CD4-positive, alpha-beta memory T cell (primary cell): Measurements from ENCODE around the gene OTOA. TPM values are rescaled to one million over a fixed set of nuclear protein-coding genes. Genes with fewer than 3 reads are reported as not detected.
A peak's percentile ranks its signal among the peaks of the same experiment; 100 is the strongest.

ENCODE experiments used
- CTCF ChIA-PET: fragments of 350-600 bp; sonication (Branson Sonifier 250); formaldehyde crosslinking; loops from one replicate; lab custom pipeline; 2021; ENCODE audit warnings: inconsistent platforms; ENCODE audit not compliant: partially characterized antibody; lab: Charles Lee
- POLR2A ChIA-PET: fragments of 350-600 bp; sonication (Branson Sonifier 250); formaldehyde crosslinking; loops from one replicate; lab custom pipeline; 2021; ENCODE audit not compliant: partially characterized antibody; lab: Charles Lee
- DNase-seq, 5 donors: peaks; one replicate each; pipeline versions ENCODE4 v3.0.0 to v3.0.0-alpha.2; 2020 to 2022; ENCODE audit warnings: mixed read lengths in 1 of 5
- H3K27ac ChIP-seq: one replicate; pipeline ENCODE4 v1.7.0; 2013; ENCODE audit warnings: low read depth, low read length
- H3K27me3 ChIP-seq: 2 replicates; pipeline ENCODE4 v1.7.0; 2013; ENCODE audit warnings: mild to moderate bottlenecking, low read length, moderate library complexity; ENCODE audit not compliant: insufficient read depth
- H3K36me3 ChIP-seq: 2 replicates; pipeline ENCODE4 v1.7.0; 2013; ENCODE audit warnings: mild to moderate bottlenecking, low read length, moderate library complexity; ENCODE audit not compliant: insufficient read depth
- H3K4me1 ChIP-seq: 2 replicates; pipeline ENCODE4 v1.7.0; 2013; ENCODE audit warnings: mild to moderate bottlenecking, low read length, moderate library complexity; ENCODE audit not compliant: insufficient read depth
- H3K4me3 ChIP-seq, 2 donors: one replicate each; pipeline ENCODE4 v1.7.0; 2013; ENCODE audit warnings: low read length in 2 of 2, mild to moderate bottlenecking in 1 of 2
- H3K9me3 ChIP-seq, 2 donors: one replicate each; pipeline ENCODE4 v1.7.0; 2013; ENCODE audit warnings: low read length in 2 of 2, control low read depth in 1 of 2; ENCODE audit not compliant: control insufficient read depth in 1 of 2
- H3K27ac Mint-ChIP-seq, 7 donors: one replicate each; pipeline ENCODE4 v1.8.0; 2020 to 2021; ENCODE audit warnings: mixed read lengths in 7 of 7, mild to moderate bottlenecking in 6 of 7, inconsistent platforms in 3 of 7, moderate library complexity in 3 of 7
- H3K27me3 Mint-ChIP-seq, 2 donors: one replicate each; pipeline ENCODE4 v1.8.0; 2020 to 2021; ENCODE audit warnings: mixed read lengths in 2 of 2
- H3K36me3 Mint-ChIP-seq, 2 donors: one replicate each; pipeline ENCODE4 v1.8.0; 2020 to 2021; ENCODE audit warnings: mixed read lengths in 2 of 2, inconsistent platforms in 1 of 2, mild to moderate bottlenecking in 1 of 2
- H3K4me1 Mint-ChIP-seq, 4 donors: one replicate each; pipeline ENCODE4 v1.8.0; 2020 to 2021; ENCODE audit warnings: mixed read lengths in 4 of 4, mild to moderate bottlenecking in 1 of 4
- H3K4me3 Mint-ChIP-seq, 8 donors: one replicate each; pipeline ENCODE4 v1.8.0; 2020 to 2021; ENCODE audit warnings: mixed read lengths in 8 of 8, mild to moderate bottlenecking in 7 of 8, moderate library complexity in 6 of 8, inconsistent platforms in 3 of 8
- H3K9me3 Mint-ChIP-seq, 8 donors: one replicate each; pipeline ENCODE4 v1.8.0; 2020 to 2021; ENCODE audit warnings: mixed read lengths in 8 of 8, mild to moderate bottlenecking in 5 of 8, inconsistent platforms in 3 of 8, moderate library complexity in 1 of 8
- intact Hi-C: fragments of 100-400 bp; cut with micrococcal nuclease; formaldehyde crosslinking; loops from one replicate; pipeline ENCODE4 v1.15.1; 2023
- polyA plus RNA-seq, 2 donors: library from polyadenylated mRNA; unstranded; fragments of 300-500 nt; fragmentation: Illumina TruSeq; gene quantifications; one replicate each; pipeline ENCODE4 v1.2.3, GENCODE V29; 2021
- total RNA-seq, 2 experiments: library from RNA; stranded (reverse); gene quantifications; one replicate each; pipeline ENCODE4 v1.2.3, GENCODE V29; 2021

OTOA gene
- under 1 TPM; 0.11 to 0.17 TPM for total RNA-seq
- not detected for polyA plus RNA-seq

GRCh38 chr16:21663889-21664647 lies at the start of gene OTOA:
OTOA (plus strand) TSS chr16:21663968; CDS start chr16:21678515, 14,547 bp downstream.
- Histone ChIP-seq H3K36me3 (no peaks in the 10 kb centered on the region), H3K27ac (no peak within 1 kb of the TSS), H3K27me3 (no peaks in the 10 kb centered on the region), H3K9me3 (no peaks in the 10 kb centered on the region), H3K4me3 (peak within 1 kb of the TSS in 1 of 2 donors; percentile 28), H3K4me1 (peaks cover 25% of the 10 kb centered on the region)
- Mint-ChIP-seq H3K4me1 (peaks cover 13 to 38% (median 20%) of the 10 kb centered on the region in 4 donors), H3K27ac (peak within 1 kb of the TSS in 5 of 7 donors; percentile 53 to 74 (median 57)), H3K4me3 (peak within 1 kb of the TSS; percentile 52 to 83 (median 72)), H3K36me3 (no peaks in the 10 kb centered on the region), H3K27me3 (peaks cover 0 to 1% of the 10 kb centered on the region in 2 donors), H3K9me3 (no peaks in the 10 kb centered on the region)
- intact Hi-C loops, result loop anchor here (2.0 kb wide), 1 partner anchor 39 kb away; no protein-coding TSS in a partner anchor
- DNase-seq, result peak in 3 of 5 donors; percentile 17 to 36 (median 17)
- ChIA-PET POLR2A (interaction anchor here (1.2 kb wide), 1 partner anchor 16 kb away, joined by 3 read pairs; no protein-coding TSS in a partner anchor), CTCF (interaction anchor here (0.9 to 1.2 kb wide), 4 partner anchors 14 to 43 kb away, joined by 3 to 4 read pairs (median 3); no protein-coding TSS in a partner anchor)

GRCh38 chr16:21614896-21615295 lies 48.9 kb upstream of the OTOA start:
- Histone ChIP-seq H3K4me1 (peaks cover 43% of the 10 kb centered on the region), H3K9me3 (no peaks in the 10 kb centered on the region), H3K27ac (no peak overlapping the region), H3K36me3 (no peaks in the 10 kb centered on the region), H3K4me3 (no peak overlapping the region), H3K27me3 (no peaks in the 10 kb centered on the region)
- no peak for DNase-seq
- no peaks in the 10 kb centered on the region for H3K27me3 Mint-ChIP-seq
- H3K4me1 Mint-ChIP-seq, result peaks cover 43 to 76% (median 63%) of the 10 kb centered on the region in 4 donors
- peaks cover 33 to 42% of the 10 kb centered on the region in 2 donors for H3K36me3 Mint-ChIP-seq
- no peak overlapping the region for H3K27ac Mint-ChIP-seq
- CTCF ChIA-PET, result interaction anchor here (1.2 to 2.6 kb wide), 3 partner anchors 10 to 94 kb away, joined by 3 to 6 read pairs (median 3); no protein-coding TSS in a partner anchor
- POLR2A ChIA-PET, result no interaction called here
- no peaks in the 10 kb centered on the region for H3K9me3 Mint-ChIP-seq
- intact Hi-C loops, result no loop called here
- H3K4me3 Mint-ChIP-seq, result peak overlapping the region in 2 of 8 donors; percentile 16 to 39

- no peaks in the 10 kb centered on the region for H3K36me3 ChIP-seq
- intact Hi-C loops, result no loop called here
- H3K4me3 ChIP-seq, result no peak overlapping the region
- no peak for DNase-seq
- H3K27me3 Mint-ChIP-seq, result no peaks in the 10 kb centered on the region
- peaks cover 38% of the 10 kb centered on the region for H3K4me1 ChIP-seq
- H3K27ac Mint-ChIP-seq, result peak overlapping the region in 1 of 7 donors; percentile 65
- no peaks in the 10 kb centered on the region for H3K27me3 ChIP-seq
- peaks cover 32 to 46% of the 10 kb centered on the region in 2 donors for H3K36me3 Mint-ChIP-seq
- H3K27ac ChIP-seq, result no peak overlapping the region
- H3K4me3 Mint-ChIP-seq, result no peak overlapping the region
- H3K9me3 ChIP-seq, result no peaks in the 10 kb centered on the region
- POLR2A ChIA-PET, result no interaction called here
- H3K9me3 Mint-ChIP-seq, result no peaks in the 10 kb centered on the region
- H3K4me1 Mint-ChIP-seq, result peaks cover 32 to 77% (median 54%) of the 10 kb centered on the region in 4 donors
- CTCF ChIA-PET, result no interaction called here
Observed at GRCh38 chr16:21617607-21618006, 46.2 kb upstream of the OTOA start.

GRCh38 chr16:21618281-21618680 lies 45.5 kb upstream of the OTOA start:
- no peak overlapping the region for H3K4me3 Mint-ChIP-seq
- peaks cover 28 to 48% of the 10 kb centered on the region in 2 donors for H3K36me3 Mint-ChIP-seq
- H3K27ac Mint-ChIP-seq, result no peak overlapping the region

GRCh38 chr16:21619765-21620425 lies 43.9 kb upstream of the OTOA start:
- H3K27ac ChIP-seq, result no peak overlapping the region
- CTCF ChIA-PET, result interaction anchor here (3.5 kb wide), 1 partner anchor 20 kb away, joined by 15 read pairs; no protein-coding TSS in a partner anchor
- H3K36me3 ChIP-seq, result peaks cover 3% of the 10 kb centered on the region

More at GRCh38 chr16:21618281-21618680, 45.5 kb upstream of the OTOA start:
- H3K4me3 ChIP-seq, result no peak overlapping the region
- intact Hi-C loops, result no loop called here
- no peaks in the 10 kb centered on the region for H3K36me3 ChIP-seq
- CTCF ChIA-PET, result no interaction called here
- no peaks in the 10 kb centered on the region for H3K9me3 ChIP-seq
- H3K27ac ChIP-seq, result no peak overlapping the region
- no peaks in the 10 kb centered on the region for H3K9me3 Mint-ChIP-seq
- peaks cover 38% of the 10 kb centered on the region for H3K4me1 ChIP-seq
- H3K27me3 Mint-ChIP-seq, result no peaks in the 10 kb centered on the region
- DNase-seq, result no peak
- H3K4me1 Mint-ChIP-seq, result peaks cover 31 to 81% (median 52%) of the 10 kb centered on the region in 4 donors
- no peaks in the 10 kb centered on the region for H3K27me3 ChIP-seq
- POLR2A ChIA-PET, result interaction anchor here (0.6 kb wide), 1 partner anchor 22 kb away, joined by 3 read pairs; no protein-coding TSS in a partner anchor

GRCh38 chr16:21620592-21620991 lies 43.2 kb upstream of the OTOA start:
- CTCF ChIA-PET, result interaction anchor here (2.7 to 3.5 kb wide), 2 partner anchors 19 to 37 kb away, joined by 7 to 15 read pairs; no protein-coding TSS in a partner anchor
- peak overlapping the region in 3 of 8 donors; percentile 54 to 73 (median 57) for H3K4me3 Mint-ChIP-seq
- H3K27ac Mint-ChIP-seq, result peak overlapping the region in 5 of 7 donors; percentile 21 to 90 (median 79)
- H3K27me3 Mint-ChIP-seq, result no peaks in the 10 kb centered on the region
- POLR2A ChIA-PET, result interaction anchor here (1.0 to 3.2 kb wide), 7 partner anchors 12 to 37 kb away, joined by 3 to 14 read pairs (median 8); partner anchors contain the start of gene METTL9
- intact Hi-C loops, result no loop called here
- H3K36me3 Mint-ChIP-seq, result peaks cover 32 to 49% of the 10 kb centered on the region in 2 donors
- no peaks in the 10 kb centered on the region for H3K9me3 Mint-ChIP-seq
- H3K9me3 ChIP-seq, result no peaks in the 10 kb centered on the region
- H3K4me1 Mint-ChIP-seq, result peaks cover 36 to 82% (median 57%) of the 10 kb centered on the region in 4 donors
- no peaks in the 10 kb centered on the region for H3K27me3 ChIP-seq
- no peak overlapping the region for H3K4me3 ChIP-seq
- H3K27ac ChIP-seq, result no peak overlapping the region
- H3K4me1 ChIP-seq, result peaks cover 38% of the 10 kb centered on the region
- H3K36me3 ChIP-seq, result peaks cover 9% of the 10 kb centered on the region
- DNase-seq, result no peak

More at GRCh38 chr16:21619765-21620425, 43.9 kb upstream of the OTOA start:
- no peaks in the 10 kb centered on the region for H3K9me3 Mint-ChIP-seq
- peaks cover 26 to 48% of the 10 kb centered on the region in 2 donors for H3K36me3 Mint-ChIP-seq
- peak overlapping the region in 6 of 7 donors; percentile 1 to 84 (median 66) for H3K27ac Mint-ChIP-seq
- H3K4me1 Mint-ChIP-seq, result peaks cover 32 to 81% (median 56%) of the 10 kb centered on the region in 4 donors
- no peaks in the 10 kb centered on the region for H3K27me3 Mint-ChIP-seq
- POLR2A ChIA-PET, result interaction anchor here (1.0 to 3.2 kb wide), 3 partner anchors 21 to 37 kb away, joined by 3 to 14 read pairs (median 8); partner anchors contain the start of gene METTL9
- no peaks in the 10 kb centered on the region for H3K27me3 ChIP-seq
- intact Hi-C loops, result no loop called here
- H3K4me3 Mint-ChIP-seq, result peak overlapping the region in 2 of 8 donors; percentile 4 to 49
- no peak for DNase-seq
- peaks cover 33% of the 10 kb centered on the region for H3K4me1 ChIP-seq
- no peaks in the 10 kb centered on the region for H3K9me3 ChIP-seq
- no peak overlapping the region for H3K4me3 ChIP-seq
